GM18502 (cell line): Measurements from ENCODE around the gene PDE4D.
A peak's percentile ranks its signal among the peaks of the same experiment; 100 is the strongest.

ENCODE experiments used
- ATAC-seq: cut with Tn5 transposase; IDR thresholded peaks from one replicate; pipeline ENCODE4 v1.9.1; 2021; ENCODE audit warnings: mild to moderate bottlenecking; ENCODE audit not compliant: unreplicated experiment, poor library complexity

Gene PDE4D

DNA sequence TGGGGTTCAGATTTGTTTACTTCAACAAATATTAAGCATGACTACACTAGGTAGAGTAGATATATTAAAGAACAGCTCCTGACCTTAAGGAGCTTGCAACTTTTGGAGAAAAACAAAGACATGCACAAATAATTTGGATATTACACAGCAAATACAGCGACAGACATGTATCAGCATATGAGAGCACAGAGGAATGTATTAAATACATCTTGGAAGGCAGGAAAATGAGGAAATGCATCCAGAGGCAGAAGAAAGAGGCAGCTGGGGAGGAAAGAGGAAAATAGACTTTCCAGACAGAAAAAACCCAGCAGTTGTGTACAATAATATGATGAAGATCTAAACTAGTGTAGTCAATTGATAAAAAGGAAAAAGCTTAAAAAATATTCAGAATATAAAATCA is 392.2 kb downstream of the PDE4D start:
- no peak for ATAC-seq

- no peak for ATAC-seq
Measured at GRCh38 chr5:59500014-59500413, 393.5 kb downstream of the PDE4D start.

DNA sequence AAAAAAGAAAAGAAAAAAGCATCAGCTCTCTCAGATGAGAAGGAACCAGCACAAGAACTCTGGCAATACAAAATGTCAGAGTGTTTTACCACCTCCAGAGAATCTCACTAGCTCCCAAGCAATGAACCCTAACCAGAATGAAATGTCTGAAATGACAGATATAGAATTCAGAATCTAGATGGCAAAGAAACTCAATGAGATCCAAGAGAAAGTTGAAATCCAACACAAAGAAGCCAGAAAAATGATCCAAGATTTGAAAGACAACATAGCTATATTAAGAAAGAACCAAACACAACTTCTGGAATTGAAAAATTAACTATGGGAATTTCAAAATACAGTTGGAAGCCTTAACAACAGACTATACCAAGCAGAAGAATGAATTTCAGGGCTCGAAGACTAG is 396.3 kb downstream of the PDE4D start:
- ATAC-seq, result no peak

DNA sequence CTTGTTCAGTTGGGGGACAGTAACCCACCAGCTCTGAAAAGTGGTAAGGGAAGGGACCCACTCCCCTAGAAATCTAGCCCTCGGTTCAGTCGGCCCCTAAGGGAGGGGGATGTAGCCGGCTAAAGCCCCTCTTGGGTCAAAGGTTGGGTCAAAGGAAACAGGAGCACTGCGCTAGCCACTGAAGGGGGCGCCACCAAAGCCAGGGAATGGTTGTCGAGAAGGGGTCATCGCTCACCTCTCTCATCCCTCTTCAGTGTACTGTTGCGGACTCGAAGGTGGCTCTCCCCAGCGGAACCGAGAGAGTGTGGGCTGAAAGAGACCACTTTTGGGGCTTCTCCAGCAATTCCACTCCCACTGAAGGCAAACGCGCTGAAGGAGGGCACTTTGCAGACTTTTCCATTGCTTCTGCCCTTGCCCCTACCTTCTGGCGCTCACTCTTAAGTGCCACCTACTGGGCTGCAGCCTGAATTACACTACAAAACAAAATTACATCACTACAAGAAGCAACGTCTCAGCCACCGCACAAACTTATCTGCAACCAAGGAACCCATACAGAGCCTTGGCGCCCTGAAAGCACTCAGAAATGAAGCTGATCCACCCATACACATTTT is 396.9 kb downstream of the PDE4D start:
- peak; percentile 69 for ATAC-seq

- ATAC-seq, result no peak
Measured at GRCh38 chr5:59491945-59492344, 401.6 kb downstream of the PDE4D start.

- ATAC-seq, result no peak
Measured at GRCh38 chr5:59489551-59489950, 404.0 kb downstream of the PDE4D start.

GRCh38 chr5:59487772-59488729 is 405.5 kb downstream of the PDE4D start:
- ATAC-seq, result no peak

DNA sequence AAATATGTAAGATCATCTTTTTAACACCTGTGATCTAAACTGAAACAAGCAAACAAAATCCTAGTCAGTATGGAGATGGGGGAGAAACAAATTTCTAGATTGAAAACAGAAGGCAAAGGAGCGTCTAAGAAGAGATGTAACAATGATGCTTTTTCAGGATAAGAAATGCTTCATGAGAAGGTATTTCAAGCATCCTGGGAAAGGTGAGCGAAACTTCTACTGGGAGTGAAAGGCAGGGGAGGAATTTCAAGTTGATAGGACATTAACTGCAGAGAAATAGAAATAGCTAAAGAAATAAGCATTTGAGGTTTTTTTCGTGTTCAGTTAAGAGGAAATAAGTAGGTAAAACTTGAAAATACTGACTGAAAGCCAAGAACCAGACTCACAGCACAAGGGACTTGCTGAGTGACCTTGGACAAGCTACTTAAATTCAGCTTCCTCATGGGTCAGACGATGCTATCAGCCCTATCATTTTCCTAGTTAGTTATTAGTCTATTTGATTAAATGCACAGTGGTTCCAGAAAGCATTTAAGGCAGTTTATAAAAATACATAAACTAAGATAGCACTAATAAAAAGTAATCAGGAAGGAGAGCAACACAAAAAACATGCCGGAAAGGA is 406.3 kb downstream of the PDE4D start:
- ATAC-seq, result no peak

- no peak for ATAC-seq
Measured at GRCh38 chr5:59486508-59486907, 407.0 kb downstream of the PDE4D start.

- ATAC-seq, result no peak
Measured at GRCh38 chr5:59485629-59486439, 407.7 kb downstream of the PDE4D start.

- no peak for ATAC-seq
Measured at GRCh38 chr5:59485107-59485506, 408.4 kb downstream of the PDE4D start.

GRCh38 chr5:59484618-59485017 is 408.9 kb downstream of the PDE4D start:
- no peak for ATAC-seq

DNA sequence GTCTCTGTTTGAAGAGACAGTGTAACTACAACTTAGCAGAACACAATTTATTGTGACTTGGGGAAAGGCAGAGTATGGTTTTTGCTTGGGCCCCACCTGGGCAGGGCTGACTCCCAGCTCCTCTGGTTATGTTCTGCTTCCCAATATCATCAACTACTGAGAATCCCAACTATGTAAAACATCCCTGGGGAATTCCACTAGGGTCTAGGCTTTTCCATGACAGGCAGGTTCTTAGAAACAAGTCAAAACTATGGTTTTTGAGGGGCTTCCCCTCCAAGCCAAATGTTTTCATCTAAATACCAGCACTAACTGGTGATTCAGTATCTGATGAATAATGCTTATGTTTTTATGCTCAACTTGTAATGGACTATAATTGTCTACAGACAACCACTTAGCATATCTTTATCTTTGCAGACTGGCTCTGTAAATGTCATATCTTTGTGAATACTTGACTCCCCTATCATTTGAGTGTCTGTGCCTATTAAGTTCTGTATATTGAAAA is 409.5 kb downstream of the PDE4D start:
- ATAC-seq, result no peak

DNA sequence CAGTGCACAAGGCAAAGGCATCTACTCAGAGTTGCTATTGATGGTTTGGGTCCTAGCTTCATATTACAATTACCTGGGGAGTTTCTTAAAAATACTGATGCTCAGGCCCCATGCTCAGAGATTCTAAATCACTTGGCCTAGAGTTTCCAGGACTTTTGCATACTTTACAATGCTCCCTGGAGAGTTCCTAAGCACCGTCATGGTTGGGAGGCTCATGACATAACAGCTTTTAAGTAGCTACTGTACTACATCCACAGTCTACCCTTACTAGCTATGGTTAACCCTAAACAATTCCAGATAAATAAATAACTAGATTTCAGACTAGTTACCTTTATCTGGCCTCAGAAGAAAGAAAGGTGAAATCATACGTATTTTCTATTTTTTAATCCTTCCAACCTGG is 414.4 kb downstream of the PDE4D start:
- no peak for ATAC-seq

- no peak for ATAC-seq
Measured at GRCh38 chr5:59474324-59474723, 419.2 kb downstream of the PDE4D start.

DNA sequence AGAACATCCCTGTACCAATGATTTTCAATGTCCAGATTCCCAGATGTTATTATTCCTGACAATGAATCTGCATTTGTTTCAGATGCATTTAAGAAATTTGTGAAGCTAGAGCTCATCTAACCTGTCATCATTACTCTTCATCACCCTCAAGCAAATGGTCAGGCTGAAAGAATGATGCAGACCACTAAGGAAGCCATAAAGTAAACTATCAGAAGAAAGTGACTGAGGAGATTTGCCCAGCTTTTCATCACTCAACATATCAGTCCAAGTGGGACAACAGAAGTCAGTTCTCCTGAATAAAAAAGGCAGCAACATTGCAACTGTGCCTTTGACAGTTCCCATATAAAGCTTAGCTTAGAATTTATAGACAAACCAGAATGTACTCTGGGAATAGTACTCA is 419.9 kb downstream of the PDE4D start:
- no peak for ATAC-seq

DNA sequence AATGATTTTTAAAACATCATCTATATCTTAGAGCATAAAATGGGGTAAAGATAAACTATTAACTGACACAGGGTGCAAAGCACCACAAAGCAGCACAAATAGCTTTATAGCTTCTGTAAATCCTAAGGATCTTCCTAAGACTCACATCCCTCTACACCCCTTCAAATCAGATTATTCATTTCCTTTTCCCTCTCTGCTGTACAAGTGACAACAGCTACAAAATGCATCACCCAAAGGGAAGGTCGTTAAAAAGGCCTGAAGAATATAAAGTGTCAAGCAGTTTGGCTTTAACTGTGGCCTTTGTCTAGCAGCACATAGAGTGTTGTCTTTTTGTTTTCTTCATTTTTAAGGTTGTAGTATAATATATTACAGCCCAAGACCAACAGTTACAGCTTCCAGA is 422.1 kb downstream of the PDE4D start:
- ATAC-seq, result no peak

GRCh38 chr5:59467969-59468368 is 425.6 kb downstream of the PDE4D start:
- no peak for ATAC-seq

- ATAC-seq, result no peak
Measured at GRCh38 chr5:59466271-59466670, 427.3 kb downstream of the PDE4D start.

GRCh38 chr5:59464969-59465368 is 428.6 kb downstream of the PDE4D start:
- no peak for ATAC-seq
